Activated naive CD4-positive, alpha-beta T cell treated with anti-CD3 and anti-CD28 coated beads for 36 hours (primary cell): ENCODE measurements around the gene IQCK. TPM values are rescaled to one million over a fixed set of nuclear protein-coding genes. Genes with fewer than 3 reads are reported as not detected.
A peak's percentile ranks its signal among the peaks of the same experiment; 100 is the strongest.

Experiments
- CTCF ChIA-PET: fragments of 350-600 bp; sonication (Branson Sonifier 250); formaldehyde crosslinking; loops from one replicate; lab custom pipeline; 2021; ENCODE audit warnings: antibody characterized with exemption; lab: Charles Lee
- DNase-seq: peaks from one replicate; pipeline ENCODE4 v3.0.0-alpha.2; 2020
- H3K27ac Mint-ChIP-seq: one replicate; pipeline ENCODE4 v1.8.0; 2021; ENCODE audit warnings: mild to moderate bottlenecking, mixed read lengths
- H3K27me3 Mint-ChIP-seq: one replicate; pipeline ENCODE4 v1.8.0; 2021; ENCODE audit warnings: low read depth, mixed read lengths
- H3K36me3 Mint-ChIP-seq: one replicate; pipeline ENCODE4 v1.8.0; 2021; ENCODE audit warnings: low read depth, mixed read lengths
- H3K4me1 Mint-ChIP-seq: one replicate; pipeline ENCODE4 v1.8.0; 2021; ENCODE audit warnings: low read depth, mixed read lengths
- H3K4me3 Mint-ChIP-seq: one replicate; pipeline ENCODE4 v1.8.0; 2021; ENCODE audit warnings: mild to moderate bottlenecking, moderate library complexity, mixed read lengths
- H3K9me3 Mint-ChIP-seq: one replicate; pipeline ENCODE4 v1.8.0; 2021; ENCODE audit warnings: mixed read lengths
- intact Hi-C: fragments of 100-400 bp; cut with micrococcal nuclease; formaldehyde crosslinking; loops from one replicate; pipeline ENCODE4 v1.15.1; 2023
- total RNA-seq, 2 experiments: library from RNA; stranded (reverse); gene quantifications; one replicate each; pipeline ENCODE4 v1.2.3, GENCODE V29; 2021

IQCK gene
- total RNA-seq, 2 experiments from 2014 or later: 2.8 to 3.9 TPM

- Mint-ChIP-seq H3K36me3 (no peaks in the 10 kb centered on the region), H3K4me1 (peaks cover 22% of the 10 kb centered on the region), H3K27ac (peak overlapping the region; percentile 74), H3K9me3 (peaks cover 10% of the 10 kb centered on the region), H3K4me3 (peak overlapping the region; percentile 59), H3K27me3 (no peaks in the 10 kb centered on the region)
- DNase-seq: peak; percentile 79
- intact Hi-C loops: no loop called here
- CTCF ChIA-PET: no interaction called here
Observed at GRCh38 chr16:19804538-19805323, 86.7 kb downstream of the IQCK start.

GRCh38 chr16:19805459-19806162 is 87.5 kb downstream of the IQCK start:
- intact Hi-C loops: no loop called here
- H3K27ac Mint-ChIP-seq: no peak overlapping the region
- H3K36me3 Mint-ChIP-seq: no peaks in the 10 kb centered on the region
- H3K27me3 Mint-ChIP-seq: no peaks in the 10 kb centered on the region
- H3K9me3 Mint-ChIP-seq: peaks cover 10% of the 10 kb centered on the region
- no peak for DNase-seq
- H3K4me3 Mint-ChIP-seq: no peak overlapping the region
- CTCF ChIA-PET: no interaction called here
- peaks cover 22% of the 10 kb centered on the region for H3K4me1 Mint-ChIP-seq

- no peaks in the 10 kb centered on the region for H3K27me3 Mint-ChIP-seq
- DNase-seq: peak; percentile 17
- CTCF ChIA-PET: no interaction called here
- no peaks in the 10 kb centered on the region for H3K36me3 Mint-ChIP-seq
- no peak overlapping the region for H3K4me3 Mint-ChIP-seq
- H3K27ac Mint-ChIP-seq: no peak overlapping the region
- intact Hi-C loops: no loop called here
- peaks cover 17% of the 10 kb centered on the region for H3K9me3 Mint-ChIP-seq
- H3K4me1 Mint-ChIP-seq: peaks cover 22% of the 10 kb centered on the region
Observed at GRCh38 chr16:19808061-19808641, 90.1 kb downstream of the IQCK start.

- CTCF ChIA-PET: no interaction called here
- Mint-ChIP-seq H3K9me3 (peaks cover 18% of the 10 kb centered on the region), H3K27me3 (no peaks in the 10 kb centered on the region), H3K4me3 (no peak overlapping the region), H3K4me1 (peaks cover 20% of the 10 kb centered on the region), H3K27ac (no peak overlapping the region), H3K36me3 (no peaks in the 10 kb centered on the region)
- DNase-seq: no peak
- intact Hi-C loops: no loop called here
Observed at GRCh38 chr16:19809121-19809635, 91.1 kb downstream of the IQCK start.

- Mint-ChIP-seq H3K36me3 (no peaks in the 10 kb centered on the region), H3K27me3 (no peaks in the 10 kb centered on the region), H3K9me3 (peaks cover 18% of the 10 kb centered on the region), H3K4me1 (peaks cover 16% of the 10 kb centered on the region), H3K4me3 (no peak overlapping the region), H3K27ac (no peak overlapping the region)
- DNase-seq: no peak
- CTCF ChIA-PET: no interaction called here
- intact Hi-C loops: no loop called here
Observed at GRCh38 chr16:19809693-19810092, 91.6 kb downstream of the IQCK start.

GRCh38 chr16:19810817-19811731 is 93.0 kb downstream of the IQCK start:
- Mint-ChIP-seq H3K27ac (no peak overlapping the region), H3K27me3 (no peaks in the 10 kb centered on the region), H3K4me1 (peaks cover 10% of the 10 kb centered on the region), H3K9me3 (peaks cover 8% of the 10 kb centered on the region), H3K36me3 (no peaks in the 10 kb centered on the region), H3K4me3 (no peak overlapping the region)
- CTCF ChIA-PET: interaction anchor here (0.8 kb wide), 1 partner anchor 243 kb away, joined by 3 read pairs; no protein-coding TSS in a partner anchor
- DNase-seq: no peak
- intact Hi-C loops: no loop called here

- H3K27me3 Mint-ChIP-seq: no peaks in the 10 kb centered on the region
- peaks cover 10% of the 10 kb centered on the region for H3K4me1 Mint-ChIP-seq
- no peak for DNase-seq
- H3K4me3 Mint-ChIP-seq: no peak overlapping the region
- intact Hi-C loops: no loop called here
- H3K36me3 Mint-ChIP-seq: no peaks in the 10 kb centered on the region
- CTCF ChIA-PET: no interaction called here
- H3K27ac Mint-ChIP-seq: no peak overlapping the region
- H3K9me3 Mint-ChIP-seq: peaks cover 8% of the 10 kb centered on the region
Observed at GRCh38 chr16:19812986-19813385, 94.9 kb downstream of the IQCK start.

GRCh38 chr16:19815418-19815817 is 97.3 kb downstream of the IQCK start:
- no peak overlapping the region for H3K27ac Mint-ChIP-seq
- H3K9me3 Mint-ChIP-seq: peaks cover 8% of the 10 kb centered on the region

GRCh38 chr16:19817122-19817521 is 99.1 kb downstream of the IQCK start:
- no peaks in the 10 kb centered on the region for H3K4me1 Mint-ChIP-seq
- no peak for DNase-seq
- H3K4me3 Mint-ChIP-seq: no peak overlapping the region
- CTCF ChIA-PET: no interaction called here
- H3K27me3 Mint-ChIP-seq: no peaks in the 10 kb centered on the region
- no peaks in the 10 kb centered on the region for H3K36me3 Mint-ChIP-seq
- H3K9me3 Mint-ChIP-seq: peaks cover 8% of the 10 kb centered on the region
- H3K27ac Mint-ChIP-seq: no peak overlapping the region
- intact Hi-C loops: no loop called here

More at GRCh38 chr16:19815418-19815817, 97.3 kb downstream of the IQCK start:
- no peaks in the 10 kb centered on the region for H3K36me3 Mint-ChIP-seq
- no peaks in the 10 kb centered on the region for H3K4me1 Mint-ChIP-seq
- no peak for DNase-seq
- CTCF ChIA-PET: interaction anchor here (0.6 kb wide), 1 partner anchor 231 kb away, joined by 3 read pairs; no protein-coding TSS in a partner anchor
- intact Hi-C loops: no loop called here
- H3K27me3 Mint-ChIP-seq: no peaks in the 10 kb centered on the region
- no peak overlapping the region for H3K4me3 Mint-ChIP-seq

- Mint-ChIP-seq H3K9me3 (peaks cover 4% of the 10 kb centered on the region), H3K4me3 (no peak overlapping the region), H3K27ac (no peak overlapping the region), H3K36me3 (no peaks in the 10 kb centered on the region), H3K4me1 (no peaks in the 10 kb centered on the region), H3K27me3 (no peaks in the 10 kb centered on the region)
- DNase-seq: no peak
- CTCF ChIA-PET: no interaction called here
- intact Hi-C loops: no loop called here
Observed at GRCh38 chr16:19817875-19818274, 99.8 kb downstream of the IQCK start.

GRCh38 chr16:19822533-19822932 is 104.5 kb downstream of the IQCK start:
- Mint-ChIP-seq H3K36me3 (no peaks in the 10 kb centered on the region), H3K27ac (no peak overlapping the region), H3K4me3 (no peak overlapping the region), H3K4me1 (no peaks in the 10 kb centered on the region), H3K27me3 (no peaks in the 10 kb centered on the region), H3K9me3 (no peaks in the 10 kb centered on the region)
- intact Hi-C loops: no loop called here
- CTCF ChIA-PET: no interaction called here
- no peak for DNase-seq

- Mint-ChIP-seq H3K4me3 (no peak overlapping the region), H3K9me3 (no peaks in the 10 kb centered on the region), H3K36me3 (no peaks in the 10 kb centered on the region), H3K27me3 (no peaks in the 10 kb centered on the region), H3K27ac (no peak overlapping the region), H3K4me1 (no peaks in the 10 kb centered on the region)
- CTCF ChIA-PET: no interaction called here
- no peak for DNase-seq
- intact Hi-C loops: no loop called here
Observed at GRCh38 chr16:19823322-19823721, 105.3 kb downstream of the IQCK start.
